ENCODE measurements around the gene SPANXA1.
"Not testable (repeated sequence)": the region's sequence is repeated elsewhere in the genome, so short reads cannot be mapped to it uniquely, and the experiment has no call there.

SPANXA1 gene
- total RNA-seq = 0 reads per million in 4 experiments

- not testable (repeated sequence) for DNase-seq
These were observed at the start of gene SPANXA1 for GRCh38 chrX:141584638-141585037. TSS of gene SPANXA1 (minus strand) at chrX:141584738. CDS start at chrX:141584678, 60 bp downstream.

GRCh38 chrX:141632124-141632523 lies 47.6 kb upstream of the SPANXA1 start:
- DNase-seq = no peak

GRCh38 chrX:141619336-141619735 lies 34.8 kb upstream of the SPANXA1 start:
- DNase-seq = no peak

- DNase-seq = no peak
These were observed 24.6 kb upstream of the SPANXA1 start for GRCh38 chrX:141609111-141609510.

- not testable (repeated sequence) for DNase-seq
These were observed 4.9 kb upstream of the SPANXA1 start, which contains the start of gene SPANXA2 for GRCh38 chrX:141589408-141589807. TSS of gene SPANXA2 (plus strand) at chrX:141589708. CDS start at chrX:141589768, 60 bp downstream.

GRCh38 chrX:141542551-141542950 lies 42.0 kb downstream of the SPANXA1 start:
- not testable (repeated sequence) for DNase-seq

All from effector CD8-positive, alpha-beta T cell (primary cell).